ENCODE data around the gene BCDIN3D. TPM values are rescaled to one million over a fixed set of nuclear protein-coding genes. Genes with fewer than 3 reads are reported as not detected.

Gene BCDIN3D
- total RNA-seq, 1 donor from 2014 or later, result 4.2 TPM

DNA sequence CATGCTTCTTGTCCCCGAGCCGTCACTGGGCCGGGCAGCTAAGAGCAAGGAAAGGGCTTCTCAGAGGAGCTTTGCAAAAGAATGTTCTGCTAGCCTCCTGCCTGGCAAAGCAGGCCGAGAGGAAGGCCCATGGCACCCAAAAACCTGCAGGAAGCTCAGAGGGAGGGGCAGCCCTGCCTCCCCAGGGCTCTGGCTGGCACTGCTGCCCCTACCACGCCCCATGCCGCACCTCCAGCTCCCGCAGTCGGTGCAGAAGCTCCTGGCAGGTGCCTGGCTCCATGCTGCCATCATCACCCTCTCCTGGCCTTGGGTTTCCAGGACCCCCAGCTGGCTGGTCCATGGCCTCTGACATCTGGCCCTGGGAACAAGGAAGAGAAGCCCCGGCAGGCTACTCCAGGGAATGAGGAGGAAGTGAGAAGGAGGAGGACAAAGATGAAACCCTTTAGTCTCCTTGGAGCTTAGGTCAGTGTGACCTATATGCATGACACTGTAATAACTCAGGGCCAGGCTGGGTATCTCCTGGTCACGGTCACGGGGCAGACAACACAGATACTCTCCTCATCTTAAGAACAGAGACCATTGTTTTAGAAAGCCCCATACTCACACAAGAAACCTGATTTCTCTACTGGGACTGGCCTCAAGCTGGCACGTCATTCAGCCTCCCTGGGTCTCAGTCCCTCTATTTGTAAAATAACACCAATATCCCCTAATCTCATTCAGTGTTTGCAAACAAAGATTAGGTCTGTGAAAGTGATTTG lies 39.0 kb downstream of the BCDIN3D start:
- Mint-ChIP-seq H3K9me3 (no peaks in the 10 kb centered on the region), H3K36me3 (ENCODE audit: low read depth) (no peaks in the 10 kb centered on the region)

DNA sequence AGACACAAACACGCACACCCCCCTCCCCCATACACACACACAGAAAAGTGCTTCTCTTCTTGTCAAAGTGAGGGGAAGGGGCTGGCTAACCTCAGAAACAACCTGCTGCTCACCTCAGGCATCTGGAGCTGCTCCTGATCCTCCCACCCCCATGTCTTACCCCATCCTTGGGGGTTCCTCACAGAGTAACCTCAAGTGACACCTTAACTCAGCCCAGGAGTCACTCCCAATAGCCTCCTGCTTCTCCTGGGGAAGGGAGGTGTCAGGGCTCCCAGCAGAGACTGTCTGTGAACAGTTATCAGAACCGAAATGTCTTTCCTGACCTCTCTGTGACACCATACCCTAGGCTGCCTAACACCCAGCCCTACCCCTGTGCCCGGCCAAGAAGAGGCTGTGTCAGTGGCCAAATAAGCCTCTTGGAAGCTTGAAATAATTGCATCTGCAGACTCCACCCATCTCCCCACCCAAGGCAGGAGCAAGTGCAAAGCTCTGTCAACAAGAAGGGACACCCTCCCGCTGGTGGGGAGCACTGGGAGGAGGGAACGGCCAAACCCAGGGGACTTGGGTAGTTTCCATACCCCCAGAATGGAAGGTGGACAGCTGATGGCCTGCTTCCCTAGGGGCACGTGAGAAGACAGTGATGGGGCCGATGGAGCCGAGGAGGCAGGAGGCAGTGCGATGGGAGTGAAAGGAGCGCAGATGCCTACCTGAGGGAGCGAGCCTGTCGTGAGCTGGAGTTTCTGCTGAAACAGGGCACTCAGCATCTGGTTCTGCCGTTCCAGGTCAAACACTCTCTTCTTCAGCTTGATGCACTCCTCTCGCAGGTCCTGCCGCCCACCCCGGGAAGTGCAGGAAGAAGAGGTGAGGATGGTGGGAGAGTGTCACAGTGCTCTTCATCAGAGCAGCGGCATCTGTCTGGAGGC lies 41.5 kb downstream of the BCDIN3D start:
- Mint-ChIP-seq H3K4me1 (ENCODE audit: low read depth) (no peaks in the 10 kb centered on the region), H3K9me3 (no peaks in the 10 kb centered on the region), H3K36me3 (ENCODE audit: low read depth) (no peaks in the 10 kb centered on the region), H3K27ac (no peak overlapping the region), H3K27me3 (ENCODE audit: low read depth) (no peaks in the 10 kb centered on the region), H3K4me3 (ENCODE audit: low read depth) (no peak overlapping the region)
- DNase-seq (ENCODE audit: low spot score), result no peak
- intact Hi-C loops (cut with micrococcal nuclease), result no loop called here

More for the DNA sequence above, 39.0 kb downstream of the BCDIN3D start:
- H3K4me3 Mint-ChIP-seq (ENCODE audit: low read depth), result no peak overlapping the region
- DNase-seq (ENCODE audit: low spot score), result no peak
- H3K27me3 Mint-ChIP-seq (ENCODE audit: low read depth), result no peaks in the 10 kb centered on the region
- H3K4me1 Mint-ChIP-seq (ENCODE audit: low read depth), result no peaks in the 10 kb centered on the region
- intact Hi-C loops (cut with micrococcal nuclease), result no loop called here
- no peak overlapping the region for H3K27ac Mint-ChIP-seq

GRCh38 chr12:49800421-49801140 lies 42.3 kb downstream of the BCDIN3D start:
- Mint-ChIP-seq H3K36me3 (ENCODE audit: low read depth) (no peaks in the 10 kb centered on the region), H3K4me1 (ENCODE audit: low read depth) (no peaks in the 10 kb centered on the region), H3K4me3 (ENCODE audit: low read depth) (no peak overlapping the region), H3K27ac (no peak overlapping the region), H3K27me3 (ENCODE audit: low read depth) (no peaks in the 10 kb centered on the region), H3K9me3 (no peaks in the 10 kb centered on the region)
- intact Hi-C loops (cut with micrococcal nuclease), result no loop called here
- no peak for DNase-seq (ENCODE audit: low spot score)

- no peak for DNase-seq (ENCODE audit: low spot score)
These were observed 44.0 kb downstream of the BCDIN3D start for GRCh38 chr12:49798934-49799333.

DNA sequence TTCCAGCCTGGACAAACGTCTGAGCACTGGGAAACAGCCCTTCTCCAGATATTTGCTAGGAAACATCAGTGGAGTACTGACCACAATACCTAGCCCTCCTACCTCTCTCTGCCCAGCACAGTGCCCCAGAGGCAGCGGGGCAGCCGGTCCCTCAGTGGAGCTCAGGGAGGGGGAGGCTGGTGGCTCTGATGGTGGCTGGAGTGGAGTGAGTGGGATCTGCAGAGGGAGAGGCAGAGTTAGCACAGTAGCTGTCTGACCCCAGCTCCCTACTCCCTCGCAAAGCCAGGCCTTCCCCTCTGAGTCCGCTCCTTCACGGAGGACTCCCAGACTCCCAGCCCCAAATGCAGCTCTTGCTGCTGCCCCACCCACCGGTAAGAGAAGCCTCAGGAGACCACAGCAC lies 44.7 kb downstream of the BCDIN3D start:
- DNase-seq (ENCODE audit: low spot score), result no peak
- Mint-ChIP-seq H3K4me3 (ENCODE audit: low read depth) (no peak overlapping the region), H3K27me3 (ENCODE audit: low read depth) (no peaks in the 10 kb centered on the region), H3K9me3 (no peaks in the 10 kb centered on the region), H3K27ac (no peak overlapping the region), H3K4me1 (ENCODE audit: low read depth) (no peaks in the 10 kb centered on the region), H3K36me3 (ENCODE audit: low read depth) (no peaks in the 10 kb centered on the region)
- intact Hi-C loops (cut with micrococcal nuclease), result no loop called here

More at GRCh38 chr12:49798934-49799333, 44.0 kb downstream of the BCDIN3D start:
- intact Hi-C loops (cut with micrococcal nuclease), result no loop called here
- Mint-ChIP-seq H3K4me1 (ENCODE audit: low read depth) (no peaks in the 10 kb centered on the region), H3K36me3 (ENCODE audit: low read depth) (no peaks in the 10 kb centered on the region), H3K4me3 (ENCODE audit: low read depth) (no peak overlapping the region), H3K27ac (no peak overlapping the region), H3K9me3 (no peaks in the 10 kb centered on the region), H3K27me3 (ENCODE audit: low read depth) (no peaks in the 10 kb centered on the region)

DNA sequence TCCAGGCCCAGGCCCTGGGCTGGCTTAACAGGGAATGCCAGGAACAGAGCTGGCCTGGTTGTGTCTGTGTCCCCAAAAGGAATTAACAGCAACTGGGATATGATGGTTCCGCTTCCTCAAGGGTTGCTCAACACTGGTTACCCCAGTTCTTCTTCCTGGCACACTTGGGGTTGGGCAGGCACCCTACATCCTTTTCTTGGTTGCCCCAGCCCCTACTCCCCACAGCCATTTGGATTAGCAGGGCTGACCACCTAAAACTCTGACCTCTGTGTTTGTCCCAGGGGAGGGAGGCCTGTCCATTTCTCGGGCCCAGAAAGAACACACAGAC lies 45.5 kb downstream of the BCDIN3D start:
- DNase-seq (ENCODE audit: low spot score), result no peak
- intact Hi-C loops (cut with micrococcal nuclease), result no loop called here
- Mint-ChIP-seq H3K27me3 (ENCODE audit: low read depth) (no peaks in the 10 kb centered on the region), H3K4me3 (ENCODE audit: low read depth) (no peak overlapping the region), H3K9me3 (no peaks in the 10 kb centered on the region), H3K4me1 (ENCODE audit: low read depth) (no peaks in the 10 kb centered on the region), H3K27ac (no peak overlapping the region), H3K36me3 (ENCODE audit: low read depth) (no peaks in the 10 kb centered on the region)

DNA sequence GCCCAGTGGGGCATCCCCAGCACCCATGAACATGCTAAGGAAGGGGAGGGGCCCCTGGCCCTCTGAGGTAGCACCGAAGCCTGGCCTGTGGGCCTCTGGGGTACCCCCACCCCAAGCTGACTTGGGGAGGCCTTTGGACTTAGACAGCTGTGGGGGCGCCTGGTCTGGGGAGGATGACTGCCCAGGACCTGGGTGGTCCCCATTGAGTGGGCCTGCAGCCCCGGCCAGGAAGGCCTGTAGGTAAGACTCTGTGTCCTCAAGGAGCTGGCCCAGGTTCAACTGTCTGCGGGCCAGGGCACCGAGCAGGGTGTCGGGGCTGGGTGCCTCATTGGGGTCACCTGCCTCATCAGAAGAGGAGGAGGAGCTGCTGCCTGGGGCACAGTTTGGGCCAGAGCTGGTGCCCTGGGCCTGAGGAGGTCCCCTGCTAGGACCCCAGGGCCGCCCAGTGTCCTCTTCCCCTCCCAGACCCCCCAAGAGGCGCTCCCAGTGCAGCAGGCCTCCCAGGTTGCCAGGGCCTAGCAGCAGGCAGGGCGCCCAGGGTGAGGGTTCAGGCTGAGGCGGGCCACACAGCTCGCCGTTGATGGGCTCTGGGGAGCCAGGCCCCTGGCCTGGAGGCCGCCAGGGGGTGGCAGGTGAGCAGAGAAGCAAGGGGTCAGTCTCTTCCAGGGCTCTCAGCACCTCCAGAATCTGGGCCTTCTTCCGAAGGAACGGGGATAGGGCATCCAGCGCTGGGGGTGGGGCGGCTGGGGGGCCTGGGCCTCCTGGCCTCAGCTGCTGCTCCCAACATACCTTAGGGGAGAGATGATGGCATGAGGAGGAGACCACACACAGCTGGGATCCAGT lies 46.1 kb downstream of the BCDIN3D start:
- DNase-seq (ENCODE audit: low spot score), result no peak
- Mint-ChIP-seq H3K27ac (no peak overlapping the region), H3K4me1 (ENCODE audit: low read depth) (no peaks in the 10 kb centered on the region), H3K27me3 (ENCODE audit: low read depth) (no peaks in the 10 kb centered on the region), H3K9me3 (no peaks in the 10 kb centered on the region), H3K4me3 (ENCODE audit: low read depth) (no peak overlapping the region), H3K36me3 (ENCODE audit: low read depth) (no peaks in the 10 kb centered on the region)
- intact Hi-C loops (cut with micrococcal nuclease), result no loop called here

DNA sequence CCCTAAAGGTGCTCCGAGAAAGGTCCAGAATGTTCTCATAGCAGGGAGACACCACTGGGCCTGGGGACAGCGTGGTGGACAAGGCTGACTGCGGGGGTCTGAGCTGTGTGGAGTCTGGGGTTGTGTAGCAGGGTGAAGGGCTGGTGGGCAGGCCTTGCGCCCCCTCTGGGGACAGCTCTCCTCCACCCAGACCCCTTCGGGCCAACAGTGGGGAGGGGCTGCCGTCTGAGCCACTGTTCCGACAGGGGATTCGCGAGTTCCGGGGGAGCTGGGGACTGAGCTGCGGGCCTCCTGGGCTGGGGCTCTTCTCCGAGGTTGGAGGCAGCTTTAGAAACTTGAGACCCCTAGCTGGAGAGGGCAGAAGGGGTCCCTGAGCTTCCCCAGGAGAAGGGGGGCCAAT lies 46.8 kb downstream of the BCDIN3D start:
- H3K4me1 Mint-ChIP-seq (ENCODE audit: low read depth), result no peaks in the 10 kb centered on the region
- intact Hi-C loops (cut with micrococcal nuclease), result no loop called here
- H3K27ac Mint-ChIP-seq, result no peak overlapping the region
- DNase-seq (ENCODE audit: low spot score), result no peak
- H3K4me3 Mint-ChIP-seq (ENCODE audit: low read depth), result no peak overlapping the region
- no peaks in the 10 kb centered on the region for H3K9me3 Mint-ChIP-seq
- no peaks in the 10 kb centered on the region for H3K36me3 Mint-ChIP-seq (ENCODE audit: low read depth)
- H3K27me3 Mint-ChIP-seq (ENCODE audit: low read depth), result no peaks in the 10 kb centered on the region

DNA sequence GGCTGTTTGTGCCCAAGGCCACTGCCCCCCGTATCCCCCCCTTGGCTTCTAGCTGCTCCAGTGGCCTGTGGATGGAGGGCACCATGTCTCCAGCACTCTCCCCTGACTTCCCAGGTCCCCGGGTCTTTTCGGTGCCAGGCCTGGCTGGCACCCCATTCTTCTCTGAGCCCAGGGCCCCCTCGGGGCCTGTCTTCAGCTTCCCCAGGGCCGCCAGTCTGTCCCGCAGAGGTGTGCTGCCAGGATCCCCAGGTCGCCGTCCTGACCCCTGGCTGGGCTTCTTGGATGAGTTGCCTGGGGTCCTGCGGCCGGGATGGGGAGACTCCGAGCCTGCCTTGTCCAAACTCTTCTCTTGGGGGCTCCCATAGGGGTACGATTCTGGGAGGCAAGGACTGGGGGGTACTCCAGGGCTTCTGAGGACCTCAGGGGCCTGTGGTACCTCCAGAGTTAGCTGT lies 47.2 kb downstream of the BCDIN3D start:
- intact Hi-C loops (cut with micrococcal nuclease), result no loop called here
- Mint-ChIP-seq H3K27ac (no peak overlapping the region), H3K27me3 (ENCODE audit: low read depth) (no peaks in the 10 kb centered on the region), H3K4me1 (ENCODE audit: low read depth) (no peaks in the 10 kb centered on the region), H3K36me3 (ENCODE audit: low read depth) (no peaks in the 10 kb centered on the region), H3K4me3 (ENCODE audit: low read depth) (no peak overlapping the region), H3K9me3 (no peaks in the 10 kb centered on the region)
- no peak for DNase-seq (ENCODE audit: low spot score)

- no peak for DNase-seq (ENCODE audit: low spot score)
- no peaks in the 10 kb centered on the region for H3K9me3 Mint-ChIP-seq
These were observed 47.9 kb downstream of the BCDIN3D start for GRCh38 chr12:49794811-49795653.

GRCh38 chr12:49794021-49794420 lies 48.9 kb downstream of the BCDIN3D start:
- no peak overlapping the region for H3K4me3 Mint-ChIP-seq (ENCODE audit: low read depth)
- no peaks in the 10 kb centered on the region for H3K36me3 Mint-ChIP-seq (ENCODE audit: low read depth)
- H3K4me1 Mint-ChIP-seq (ENCODE audit: low read depth), result no peaks in the 10 kb centered on the region
- no peak for DNase-seq (ENCODE audit: low spot score)
- no peak overlapping the region for H3K27ac Mint-ChIP-seq
- no peaks in the 10 kb centered on the region for H3K9me3 Mint-ChIP-seq
- H3K27me3 Mint-ChIP-seq (ENCODE audit: low read depth), result no peaks in the 10 kb centered on the region
- intact Hi-C loops (cut with micrococcal nuclease), result no loop called here

More at GRCh38 chr12:49794811-49795653, 47.9 kb downstream of the BCDIN3D start:
- Mint-ChIP-seq H3K36me3 (ENCODE audit: low read depth) (no peaks in the 10 kb centered on the region), H3K4me1 (ENCODE audit: low read depth) (no peaks in the 10 kb centered on the region), H3K27ac (no peak overlapping the region), H3K4me3 (ENCODE audit: low read depth) (no peak overlapping the region), H3K27me3 (ENCODE audit: low read depth) (no peaks in the 10 kb centered on the region)
- intact Hi-C loops (cut with micrococcal nuclease), result no loop called here
